Hematopoietic multipotent progenitor cell treated with erythropoietin and hydrocortisone succinate and interleukin-3 and kit ligand, for 4 days (in vitro differentiated cells): ENCODE measurements around the gene ST3GAL5.

Experiments
- DNase-seq: peaks from one replicate; pipeline ENCODE4 v3.0.0-alpha.2; 2015

The ST3GAL5 gene

GRCh38 chr2:85787282-85787980 lies 101.4 kb downstream of the ST3GAL5 start:
- no peak for DNase-seq
